GM12801 (cell line): ENCODE measurements around the gene NKX2-8.

Source experiments
- TF ChIP-seq, protein P1 (sequence below): IDR thresholded peaks from one replicate; pipeline ENCODE4 v1.5.1; 2011; ENCODE audit warnings: control low read depth; ENCODE audit not compliant: insufficient read length; ENCODE audit errors: extremely low read depth

The NKX2-8 gene

GRCh38 chr14:36579573-36580140 is 2.8 kb downstream of the NKX2-8 start:
- TF ChIP-seq, protein P1, sequence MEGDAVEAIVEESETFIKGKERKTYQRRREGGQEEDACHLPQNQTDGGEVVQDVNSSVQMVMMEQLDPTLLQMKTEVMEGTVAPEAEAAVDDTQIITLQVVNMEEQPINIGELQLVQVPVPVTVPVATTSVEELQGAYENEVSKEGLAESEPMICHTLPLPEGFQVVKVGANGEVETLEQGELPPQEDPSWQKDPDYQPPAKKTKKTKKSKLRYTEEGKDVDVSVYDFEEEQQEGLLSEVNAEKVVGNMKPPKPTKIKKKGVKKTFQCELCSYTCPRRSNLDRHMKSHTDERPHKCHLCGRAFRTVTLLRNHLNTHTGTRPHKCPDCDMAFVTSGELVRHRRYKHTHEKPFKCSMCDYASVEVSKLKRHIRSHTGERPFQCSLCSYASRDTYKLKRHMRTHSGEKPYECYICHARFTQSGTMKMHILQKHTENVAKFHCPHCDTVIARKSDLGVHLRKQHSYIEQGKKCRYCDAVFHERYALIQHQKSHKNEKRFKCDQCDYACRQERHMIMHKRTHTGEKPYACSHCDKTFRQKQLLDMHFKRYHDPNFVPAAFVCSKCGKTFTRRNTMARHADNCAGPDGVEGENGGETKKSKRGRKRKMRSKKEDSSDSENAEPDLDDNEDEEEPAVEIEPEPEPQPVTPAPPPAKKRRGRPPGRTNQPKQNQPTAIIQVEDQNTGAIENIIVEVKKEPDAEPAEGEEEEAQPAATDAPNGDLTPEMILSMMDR: no peak

DNA sequence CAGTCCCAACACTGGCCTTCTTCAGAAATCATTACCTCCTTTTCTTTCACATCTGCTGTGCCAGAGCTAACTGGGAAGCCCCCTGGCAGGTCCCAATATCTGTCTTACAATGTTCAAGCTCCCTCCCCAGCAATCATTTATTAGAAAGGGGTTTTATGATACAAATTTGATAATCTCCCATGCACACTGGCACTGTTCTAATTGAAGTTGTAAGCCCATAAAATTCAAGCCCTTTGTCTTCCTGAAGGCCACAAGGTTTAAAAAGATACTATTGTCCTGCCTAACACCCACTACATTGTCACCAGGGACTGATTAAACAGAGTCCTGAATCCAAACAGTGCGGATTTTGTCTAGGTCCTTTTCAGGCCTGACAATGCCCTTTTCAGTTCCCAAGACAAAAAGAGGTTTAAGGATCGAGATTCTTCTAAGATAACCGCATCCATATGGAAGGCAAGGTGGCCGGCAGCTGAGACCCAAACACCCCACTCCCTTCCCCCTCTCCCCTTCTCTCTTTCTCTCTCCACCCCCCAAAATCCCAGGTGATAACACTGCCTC is 3.3 kb downstream of the NKX2-8 start:
- TF ChIP-seq, protein P1: no peak

DNA sequence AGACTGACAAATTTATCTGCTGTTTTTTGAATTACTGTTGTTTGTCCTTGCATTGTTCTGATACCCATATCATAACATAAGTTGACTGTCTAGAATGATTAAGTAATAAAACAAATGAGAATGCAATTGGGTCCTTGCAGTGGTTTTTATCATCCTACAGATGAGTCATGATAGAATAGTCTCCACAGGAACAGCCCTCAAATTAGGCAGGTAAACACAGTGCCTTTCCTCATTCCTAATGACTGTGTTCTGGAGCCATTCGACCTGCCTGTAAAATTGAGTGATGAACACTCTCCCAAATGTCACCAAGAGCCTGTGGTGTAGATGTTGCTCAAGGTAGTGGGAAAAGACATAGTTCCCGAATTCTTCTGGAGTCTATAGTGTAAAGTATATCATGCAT is 12.3 kb downstream of the NKX2-8 start:
- TF ChIP-seq, protein P1: no peak

DNA sequence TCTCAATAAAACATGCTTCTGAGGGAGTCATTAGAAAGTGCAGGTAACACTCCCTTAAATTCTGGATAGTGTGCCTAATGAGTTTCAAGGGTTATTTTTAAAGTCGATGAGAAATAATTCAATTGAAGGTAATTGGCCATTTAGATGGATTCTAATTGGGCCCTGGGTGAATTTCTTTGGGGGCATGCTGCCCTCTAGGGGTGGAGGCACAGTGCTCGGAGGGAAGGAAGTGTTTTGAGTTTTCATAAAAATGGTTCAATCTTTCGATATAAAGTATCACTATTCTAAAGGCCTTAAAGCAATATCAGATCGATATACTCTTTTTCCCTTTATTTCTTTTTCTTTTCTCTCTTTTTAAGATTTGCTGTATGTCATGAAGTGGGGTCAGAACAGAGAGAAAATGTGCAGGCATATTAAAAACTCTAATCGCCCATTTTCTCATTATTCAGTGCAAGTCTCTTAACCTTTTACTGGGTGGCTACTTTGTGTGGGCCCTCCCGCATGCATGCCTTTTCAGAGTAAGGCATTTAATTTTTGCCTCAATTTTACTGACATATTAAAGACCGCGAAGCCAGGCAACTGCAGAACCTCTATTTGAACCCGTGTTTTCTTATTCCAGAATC is 25.5 kb downstream of the NKX2-8 start:
- TF ChIP-seq, protein P1: no peak

DNA sequence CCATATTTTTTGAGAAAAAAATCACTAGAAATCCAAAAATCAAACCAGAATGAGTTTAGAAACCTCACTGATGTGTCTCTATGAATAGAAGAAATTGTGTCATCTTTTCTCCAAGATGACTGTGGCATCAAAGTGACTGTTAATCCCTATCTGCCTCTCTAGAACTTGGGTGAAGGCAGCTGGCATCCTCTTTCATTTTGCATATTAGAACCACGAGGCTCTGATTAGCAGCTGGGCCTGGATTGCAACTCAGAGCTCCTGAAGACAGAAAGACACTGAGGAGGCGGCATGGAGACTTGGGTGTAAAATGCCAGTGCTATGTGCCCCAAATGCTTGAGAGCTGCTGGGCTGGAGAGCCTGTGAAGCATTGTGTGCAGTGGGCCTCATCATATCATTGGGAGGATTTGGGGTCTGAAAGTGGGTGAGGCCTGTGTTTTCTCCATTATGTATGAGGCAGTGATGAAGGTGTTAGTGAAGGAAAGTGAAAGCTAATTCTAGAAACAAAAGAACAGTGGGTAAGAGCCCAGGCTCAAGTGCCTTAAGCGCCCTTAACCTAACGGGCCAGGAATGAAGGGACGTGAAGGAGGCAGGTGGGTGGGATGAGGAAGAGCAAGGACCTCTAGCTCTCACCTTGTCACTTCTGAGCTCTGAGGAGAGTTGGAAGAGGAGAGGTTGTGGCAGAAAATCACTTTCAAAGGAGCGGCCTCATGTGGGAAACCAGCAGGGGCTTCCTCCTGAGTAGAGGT is 26.2 kb downstream of the NKX2-8 start:
- TF ChIP-seq, protein P1: no peak

- TF ChIP-seq, protein P1: no peak
These were observed 28.7 kb downstream of the NKX2-8 start for GRCh38 chr14:36553656-36554260.

DNA sequence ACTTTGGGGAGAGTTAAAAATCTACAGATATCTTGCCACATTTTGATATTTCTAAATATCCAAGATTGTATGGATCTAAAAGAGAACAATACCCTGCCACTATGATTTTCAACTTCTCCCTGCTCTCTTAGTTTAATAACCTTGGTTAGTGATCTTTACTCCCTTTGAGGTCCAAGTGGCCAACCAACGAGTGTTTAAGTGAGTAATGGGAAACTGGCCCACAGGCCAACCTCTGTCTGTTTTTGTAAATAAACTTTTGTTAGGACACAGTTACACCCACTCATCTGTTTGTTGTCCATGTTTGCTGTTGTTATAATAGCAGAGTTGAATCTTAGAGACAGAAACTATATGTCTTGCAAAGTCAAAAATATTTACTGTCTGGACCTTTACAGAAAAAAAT is 31.5 kb downstream of the NKX2-8 start:
- TF ChIP-seq, protein P1: no peak
